Ovary (tissue), 9 donors: ENCODE measurements around the gene ACTL6B. TPM values are rescaled to one million over a fixed set of nuclear protein-coding genes. Genes with fewer than 3 reads are reported as not detected.

ENCODE experiments used
- DNase-seq, 5 donors: peaks; one replicate each; pipeline ENCODE4 v3.0.0-alpha.2; 2019 to 2020
- H3K27ac ChIP-seq, 2 donors: fragments of 200-600 bp; one replicate each; pipeline versions ENCODE4 v1.5.1 to v1.8.0; 2019 to 2022
- H3K27me3 ChIP-seq: fragments of 200-600 bp; one replicate; pipeline ENCODE4 v1.8.0; 2022
- H3K36me3 ChIP-seq: fragments of 200-600 bp; sonication (generic); one replicate; pipeline ENCODE4 v1.5.1; 2019
- H3K4me1 ChIP-seq: one replicate; pipeline ENCODE4 v1.8.1; 2013; ENCODE audit warnings: mild to moderate bottlenecking, moderate library complexity; ENCODE audit not compliant: insufficient read depth
- H3K4me3 ChIP-seq: fragments of 200-600 bp; sonication (generic); one replicate; pipeline ENCODE4 v1.5.1; 2017
- H3K9me3 ChIP-seq, 2 donors: fragments of 200-600 bp in 1 of 2; sonication (generic) in 1 of 2; one replicate each; pipeline versions ENCODE4 v1.5.1 to v1.8.1; 2013 to 2019; ENCODE audit warnings: mild to moderate bottlenecking in 1 of 2, moderate library complexity in 1 of 2
- EP300 ChIP-seq: sonication (generic); formaldehyde crosslinking; IDR thresholded peaks from one replicate; pipeline ENCODE4 v1.6.1; 2017; ENCODE audit warnings: antibody characterized with exemption
- POLR2A ChIP-seq: fragments of 450-650 bp; IDR thresholded peaks from one replicate; pipeline ENCODE4 v1.6.1; 2017; ENCODE audit warnings: antibody characterized with exemption, mild to moderate bottlenecking, moderate library complexity
- WGBS, 3 donors: extraction: QIAGEN DNeasy Blood & Tissue Kit in 1 of 3; methylation state at CpG; one replicate each; pipeline versions ENCODE4 v1.1.5 to v1.1.7; 2013 to 2017; 5-methylcytosine and 5-hydroxymethylcytosine counted together
- intact Hi-C, 4 donors: fragments of 100-400 bp; cut with DNase I; formaldehyde crosslinking; loops; one replicate each; pipeline versions ENCODE4 v1.11.0 to v1.15.1; 2022 to 2023
- polyA plus RNA-seq, 2 donors: library from polyadenylated mRNA; stranded (reverse); fragments of 200-250 nt in 1 of 2; fragments of 350-450 nt in 1 of 2; fragmentation: Illumina TruSeq in 1 of 2; extraction: RNeasy Lipid Tissue Mini Kit (QIAGEN cat#74804) in 1 of 2; gene quantifications; one replicate each; pipeline ENCODE4 v1.2.3, GENCODE V29; 2013 to 2014
- total RNA-seq, 7 donors: library from RNA; depleted of rRNA in 2 of 7; stranded (reverse); fragments of >200 nt in 2 of 7; fragmentation: NEBNext Ultra II Directional in 3 of 7; extraction: Animal tissue kit (Norgen Biotek cat#: 25700) in 3 of 7; gene quantifications; one replicate each; pipeline versions ENCODE4 v1.1.0 to v1.2.4, GENCODE V29; 2016 to 2023
- TF ChIP-seq, protein P1 (sequence below), 3 donors: fragments of 450-650 bp in 2 of 3; fragments of 200-600 bp in 1 of 3; IDR thresholded peaks; one replicate each; pipeline versions ENCODE4 v1.5.1 to v1.8.0; 2016 to 2022; ENCODE audit warnings: antibody characterized with exemption in 3 of 3, mild to moderate bottlenecking in 1 of 3
- donor health status: DM: no; HTN: no; CAD: no; lungs with moderate emphysema.
- donor health status: DM: no; HTN: no; CAD: no.
- donor health status: Bipolar disorder and iron deficiency.
- donor health status: DM: yes; HTN: yes; CAD: no.
- donor health status: DM: no; HTN: no; CAD: no.
- donor health status: DM: yes; HTN: yes; CAD: no.

Gene ACTL6B
- total and polyA plus RNA-seq, 9 donors: not detected

DNA sequence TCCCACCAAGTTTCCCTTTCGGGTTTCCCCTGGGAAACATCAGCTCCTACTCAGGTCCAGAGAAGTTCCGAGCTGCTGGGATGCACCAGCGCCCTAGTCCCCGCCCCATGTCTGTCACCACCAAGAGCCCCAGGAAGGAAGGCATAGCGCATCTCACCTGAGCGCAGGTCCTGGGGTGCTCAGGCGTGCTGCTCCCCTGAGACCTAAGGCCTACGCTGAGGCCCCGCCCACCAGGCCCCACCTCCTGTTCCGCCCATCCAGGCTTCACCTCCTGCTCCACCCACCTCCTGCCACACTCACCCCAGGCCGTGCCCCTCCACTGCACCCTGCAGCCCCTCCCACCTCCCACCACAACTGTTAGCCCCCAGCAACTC lies 13.7 kb downstream of the ACTL6B start:
- no peaks in the 10 kb centered on the region for H3K9me3 ChIP-seq
- intact Hi-C loops: no loop called here
- 52 to 67% (median 56%) methylated on average over 11 of the region's 11 CpGs for WGBS, 3 donors
- no peaks in the 10 kb centered on the region for H3K36me3 ChIP-seq
- no peaks in the 10 kb centered on the region for H3K4me1 ChIP-seq
- H3K27me3 ChIP-seq: no peaks in the 10 kb centered on the region
- TF ChIP-seq EP300: no peak
- no peak for DNase-seq
- no peak overlapping the region for H3K27ac ChIP-seq
- no peak overlapping the region for H3K4me3 ChIP-seq

DNA sequence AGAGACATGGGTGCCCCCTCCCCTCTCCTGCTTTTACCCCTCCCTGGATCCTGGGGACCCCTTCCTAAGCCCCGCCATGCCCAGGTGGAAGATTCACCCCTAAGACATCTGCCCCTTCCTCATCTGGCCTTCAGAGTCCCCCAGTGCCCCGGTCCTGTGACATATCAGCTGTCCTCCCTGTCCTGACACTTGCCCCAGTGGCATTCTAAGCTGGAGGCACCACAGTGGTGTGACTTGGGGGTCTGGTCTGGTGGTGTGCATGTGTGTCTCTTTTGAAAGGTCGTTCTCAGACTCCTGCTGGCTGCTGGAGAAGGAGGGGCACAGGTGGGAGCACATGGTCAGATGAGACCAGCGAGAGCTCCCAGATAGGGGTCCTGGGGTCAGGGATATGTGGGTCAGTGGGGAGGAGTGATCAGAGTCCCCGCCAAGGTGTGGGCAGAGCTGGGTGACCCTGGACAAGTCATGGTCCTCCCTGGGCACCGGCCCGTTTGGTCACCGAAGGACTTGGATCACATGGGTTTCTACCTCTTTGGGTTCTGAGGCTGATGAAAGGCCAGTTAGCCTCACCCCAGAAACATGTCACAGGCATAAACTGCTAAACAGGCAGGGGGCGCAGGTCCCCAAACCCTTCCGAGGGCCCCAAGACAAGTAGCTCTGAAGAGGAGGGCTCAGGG lies 14.3 kb downstream of the ACTL6B start:
- intact Hi-C loops: no loop called here
- Histone ChIP-seq H3K4me3 (no peak overlapping the region), H3K4me1 (no peaks in the 10 kb centered on the region), H3K27ac (no peak overlapping the region), H3K27me3 (no peaks in the 10 kb centered on the region), H3K9me3 (no peaks in the 10 kb centered on the region), H3K36me3 (no peaks in the 10 kb centered on the region)
- no peak for DNase-seq
- TF ChIP-seq, protein P1, sequence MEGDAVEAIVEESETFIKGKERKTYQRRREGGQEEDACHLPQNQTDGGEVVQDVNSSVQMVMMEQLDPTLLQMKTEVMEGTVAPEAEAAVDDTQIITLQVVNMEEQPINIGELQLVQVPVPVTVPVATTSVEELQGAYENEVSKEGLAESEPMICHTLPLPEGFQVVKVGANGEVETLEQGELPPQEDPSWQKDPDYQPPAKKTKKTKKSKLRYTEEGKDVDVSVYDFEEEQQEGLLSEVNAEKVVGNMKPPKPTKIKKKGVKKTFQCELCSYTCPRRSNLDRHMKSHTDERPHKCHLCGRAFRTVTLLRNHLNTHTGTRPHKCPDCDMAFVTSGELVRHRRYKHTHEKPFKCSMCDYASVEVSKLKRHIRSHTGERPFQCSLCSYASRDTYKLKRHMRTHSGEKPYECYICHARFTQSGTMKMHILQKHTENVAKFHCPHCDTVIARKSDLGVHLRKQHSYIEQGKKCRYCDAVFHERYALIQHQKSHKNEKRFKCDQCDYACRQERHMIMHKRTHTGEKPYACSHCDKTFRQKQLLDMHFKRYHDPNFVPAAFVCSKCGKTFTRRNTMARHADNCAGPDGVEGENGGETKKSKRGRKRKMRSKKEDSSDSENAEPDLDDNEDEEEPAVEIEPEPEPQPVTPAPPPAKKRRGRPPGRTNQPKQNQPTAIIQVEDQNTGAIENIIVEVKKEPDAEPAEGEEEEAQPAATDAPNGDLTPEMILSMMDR (IDR thresholded peaks at IDR 0.05): no peak
- TF ChIP-seq EP300 (no peak), POLR2A (no peak)
- 64 to 71% (median 68%) methylated on average over 10 of the region's 10 CpGs for WGBS, 3 donors

DNA sequence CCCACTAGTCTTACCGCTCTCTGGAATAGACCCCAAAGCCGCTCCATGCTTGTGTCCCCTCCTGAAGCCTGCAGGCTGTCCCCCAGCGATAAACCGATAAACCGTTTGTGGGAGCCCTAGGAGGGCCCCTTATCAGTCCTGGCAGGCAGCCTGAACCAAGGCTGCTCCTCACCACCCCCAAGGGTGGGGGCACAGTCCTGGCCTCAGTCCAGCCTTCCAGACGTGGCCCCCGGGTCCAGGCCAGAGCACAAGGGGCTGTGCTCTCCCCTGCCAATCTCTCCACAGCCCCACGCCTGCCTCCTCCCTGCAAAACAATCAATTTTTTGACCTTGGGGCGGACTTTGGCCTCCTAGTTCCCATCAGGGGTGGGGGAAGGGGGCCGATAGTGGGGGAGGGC lies 14.8 kb downstream of the ACTL6B start, which contains the start of gene TFR2:
Gene TFR2 (minus strand): TSS at position 90 of the 397 bp plus-strand sequence. CDS start 43 bp downstream, at position 47.
- Histone ChIP-seq H3K27me3 (no peaks in the 10 kb centered on the region), H3K27ac (no peak within 1 kb of the TSS), H3K36me3 (no peaks in the 10 kb centered on the region), H3K4me3 (no peak within 1 kb of the TSS), H3K9me3 (no peaks in the 10 kb centered on the region), H3K4me1 (no peaks in the 10 kb centered on the region)
- no peak for DNase-seq
- intact Hi-C loops: no loop called here
- WGBS, 3 donors: 20 to 32% (median 24%) methylated on average over 10 of the region's 10 CpGs
- TF ChIP-seq EP300: no peak
- TF ChIP-seq, protein P1 (IDR thresholded peaks at IDR 0.05): no peak
- no peak for TF ChIP-seq POLR2A

DNA sequence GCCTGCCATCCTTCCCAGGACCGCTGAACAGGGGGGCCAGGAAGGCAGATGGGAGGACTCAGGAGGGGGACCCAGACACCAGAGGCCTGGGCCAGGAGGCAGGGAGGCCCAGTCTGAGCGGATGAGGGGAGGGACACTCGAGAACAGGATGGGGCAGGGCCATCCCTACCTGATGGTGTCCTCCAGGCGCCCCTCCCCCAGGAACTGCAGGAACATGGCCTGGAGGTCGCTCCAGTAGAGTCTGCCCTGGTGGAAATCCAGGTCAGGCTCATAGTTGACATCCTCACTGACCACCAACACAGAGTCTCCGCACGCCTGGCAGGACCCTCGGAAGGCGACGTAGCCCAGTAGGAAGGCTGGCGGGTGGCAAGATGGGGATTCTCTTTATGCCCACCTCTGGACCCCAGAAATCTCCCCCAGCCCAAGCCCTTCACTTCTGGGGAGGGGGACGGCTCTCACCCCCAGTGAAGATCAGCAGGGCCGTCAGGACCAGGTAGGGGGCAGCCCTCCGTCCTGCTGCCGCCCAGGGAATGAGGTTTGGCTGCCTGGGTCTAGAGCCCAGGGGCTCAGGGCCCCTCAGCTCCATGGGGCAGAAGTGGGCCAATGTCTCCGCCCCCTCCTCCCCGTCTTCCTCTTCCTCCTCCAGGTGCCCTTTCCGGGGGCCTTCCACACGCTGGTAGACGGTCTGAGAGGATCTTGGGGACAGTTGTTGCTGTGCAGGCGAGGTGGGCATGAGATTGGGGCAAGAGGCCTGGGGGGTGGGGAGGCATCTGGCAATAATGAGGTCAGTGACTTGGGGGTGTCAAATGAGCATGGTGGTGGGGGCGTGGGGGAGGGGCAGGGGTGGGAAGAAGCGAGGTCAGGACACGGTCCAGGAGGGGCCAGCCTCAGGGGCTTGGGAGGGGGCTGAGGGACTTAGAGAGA lies 15.5 kb downstream of the ACTL6B start:
- WGBS, 3 donors: 57 to 73% (median 58%) methylated on average over 18 to 24 of the region's 24 CpGs
- Histone ChIP-seq H3K4me1 (no peaks in the 10 kb centered on the region), H3K36me3 (no peaks in the 10 kb centered on the region), H3K27me3 (no peaks in the 10 kb centered on the region), H3K27ac (no peak overlapping the region), H3K4me3 (no peak overlapping the region), H3K9me3 (no peaks in the 10 kb centered on the region)
- TF ChIP-seq, protein P1 (IDR thresholded peaks at IDR 0.05): no peak
- no peak for TF ChIP-seq POLR2A
- TF ChIP-seq EP300: no peak
- intact Hi-C loops: no loop called here
- DNase-seq: no peak
